Measurements from ENCODE around the gene C19orf25. TPM values are rescaled to one million over a fixed set of nuclear protein-coding genes. Genes with fewer than 3 reads are reported as not detected.
A peak's percentile ranks its signal among the peaks of the same experiment; 100 is the strongest.
"Not testable (repeated sequence)": the region's sequence is repeated elsewhere in the genome, so short reads cannot be mapped to it uniquely, and the experiment has no call there.

The C19orf25 gene
- total and polyA plus RNA-seq, 9 of the 15 experiments (the other 6 are each of a cell fraction or from before 2014, with no cell fraction given) = 0.79 to 96.0 (median 36.1) TPM

DNA sequence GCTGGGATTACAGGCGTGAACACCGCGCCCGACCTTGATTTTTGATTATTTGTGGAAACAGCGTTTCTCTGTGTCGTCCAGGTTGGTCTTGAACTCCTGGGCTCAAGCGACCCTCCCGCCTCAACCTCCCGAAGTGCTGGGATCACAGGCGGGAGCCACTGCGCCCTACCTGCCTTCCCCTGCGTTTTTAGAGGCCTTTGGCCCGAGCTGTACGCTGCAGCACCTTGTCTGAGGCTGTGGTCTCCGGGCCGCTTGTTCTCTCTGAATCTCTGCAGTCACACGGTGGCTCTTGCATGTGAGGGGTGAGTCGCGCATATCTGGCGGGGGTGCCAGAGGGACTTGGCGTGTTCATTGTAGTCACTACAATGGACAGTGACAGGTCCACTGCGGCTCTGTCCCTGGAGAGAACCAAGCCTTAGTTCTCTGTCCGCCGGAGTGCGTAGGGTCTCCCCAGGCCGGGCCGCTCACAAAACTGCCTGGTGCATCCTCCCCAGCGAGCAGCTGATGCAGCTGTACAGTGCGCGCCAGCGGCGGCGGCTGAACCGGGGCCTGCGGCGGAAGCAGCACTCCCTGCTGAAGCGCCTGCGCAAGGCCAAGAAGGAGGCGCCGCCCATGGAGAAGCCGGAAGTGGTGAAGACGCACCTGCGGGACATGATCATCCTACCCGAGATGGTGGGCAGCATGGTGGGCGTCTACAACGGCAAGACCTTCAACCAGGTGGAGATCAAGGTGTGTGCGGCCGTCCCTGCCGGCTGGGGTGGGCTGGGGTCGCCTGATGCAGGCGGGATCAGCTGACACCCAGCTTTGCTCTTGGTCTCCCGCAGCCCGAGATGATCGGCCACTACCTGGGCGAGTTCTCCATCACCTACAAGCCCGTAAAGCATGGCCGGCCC lies 39.2 kb downstream of the C19orf25 start:
- BruUV-seq (replicated peaks); H3K27me3 ChIP-seq (ENCODE audit: control insufficient read depth in 2 of 2, insufficient read depth in 2 of 2, low read length in 2 of 2); H3K9me3 ChIP-seq (replicated peaks; ENCODE audit: control insufficient read depth, insufficient read depth, low read depth, low read length); H3K9me1 ChIP-seq (ENCODE audit: control insufficient read depth, insufficient read depth, low read length); CTCF ChIA-PET (ENCODE audit: low intra/inter-chr PET ratio); H2AFZ ChIP-seq (ENCODE audit: low read depth, low read length); in situ Hi-C loops (cut with MboI); FAIRE-seq; TF ChIP-seq BRCA1 (IDR thresholded peaks at IDR 0.05); MYC (CRISPR knock-in tag; IDR thresholded peaks at IDR 0.05; ENCODE audit: borderline replicate concordance, low read depth): not testable (repeated sequence)
- H3K36me3 ChIP-seq (ENCODE audit: control insufficient read depth, insufficient read depth, low read length) = peaks cover 49% of the 10 kb centered on the region
- ATAC-seq (peak; percentile 36), DNase-seq (ENCODE audit: extremely low read depth in 1 of 4, low spot score in 3 of 4) (peak in 1 of 4 experiments; percentile 47)
- peak overlapping the region; percentile 90 for H3K27ac ChIP-seq (ENCODE audit: extremely low read depth, low read depth, low read length)
- H3K4me1 ChIP-seq (replicated peaks in 1 of 2; ENCODE audit: control insufficient read depth in 2 of 2, insufficient read depth in 2 of 2, low read length in 2 of 2) = peaks cover 50 to 88% of the 10 kb centered on the region in 2 experiments
- peaks cover 52% of the 10 kb centered on the region for H3K79me2 ChIP-seq (ENCODE audit: control insufficient read depth, insufficient read depth, low read length)
- POLR2A ChIA-PET = interaction anchor here (0.7 to 1.8 kb wide), 14 partner anchors 9 to 171 kb away, joined by 3 to 7 read pairs (median 3); partner anchors contain the start of gene CIRBP
- 10% methylated on average over 52 of the region's 57 CpGs for WGBS (ENCODE audit: insufficient coverage, low coverage, missing lambda C conversion rate)
- intact Hi-C loops (cut with micrococcal nuclease) = loop anchor here (10.0 kb wide), 1 partner anchor 165 kb away; the partner anchor contains the start of gene FAM174C
- H3K9ac ChIP-seq (ENCODE audit: insufficient read depth in 1 of 2, low read depth in 2 of 2, low read length in 2 of 2) = peak overlapping the region; percentile 93 to 100
- peaks cover 29% of the 10 kb centered on the region for H4K20me1 ChIP-seq (replicated peaks; ENCODE audit: control insufficient read depth, insufficient read depth, low read length)
- H3K4me2 ChIP-seq (ENCODE audit: insufficient read depth, low read length) = peak overlapping the region; percentile 97
- peak overlapping the region; percentile 70 for H3K4me3 ChIP-seq
- TF ChIP-seq SIN3A (IDR thresholded peaks at IDR 0.05; ENCODE audit: borderline replicate concordance in 2 of 2, control insufficient read depth in 1 of 2, low read depth in 2 of 2, low read length in 2 of 2) (peak; percentile 42 to 53; a peak in 2 of 4 replicates), HNRNPLL (IDR thresholded peaks at IDR 0.05; ENCODE audit: low read depth, low read length, poor library complexity, severe bottlenecking) (peak; percentile 21), BRCA1 (CRISPR knock-in tag; IDR thresholded peaks at IDR 0.05) (peak; percentile 92; the same call in 1 of the 2 replicates), RBBP5 (IDR thresholded peaks at IDR 0.05; ENCODE audit: borderline replicate concordance, insufficient read depth, low read length, poor library complexity, severe bottlenecking) (peak; percentile 44), GABPB1 (CRISPR knock-in tag; IDR thresholded peaks at IDR 0.05) (peak; percentile 58; the same call in 1 of the 2 replicates), FIP1L1 (IDR thresholded peaks at IDR 0.05; ENCODE audit: low read depth, low read length, poor library complexity, severe bottlenecking) (peak; percentile 30), HDAC1 (IDR thresholded peaks at IDR 0.05) (peak in 1 of 2 experiments; percentile 75; a peak in 2 of 4 replicates), MYC (IDR thresholded peaks at IDR 0.05; ENCODE audit: low read depth, low read length) (0 out of 2 replicates have a peak, but pooled peaks have one; percentile 7), NKRF (IDR thresholded peaks at IDR 0.05; ENCODE audit: borderline replicate concordance) (peak; percentile 78; the same call in 1 of the 2 replicates), CTBP1 (IDR thresholded peaks at IDR 0.05; ENCODE audit: borderline replicate concordance) (peak; percentile 67), RBM22 (IDR thresholded peaks at IDR 0.05; ENCODE audit: low read depth, low read length, poor library complexity, severe bottlenecking) (peak; percentile 37), ATF4 (CRISPR knock-in tag; IDR thresholded peaks at IDR 0.05) (0 out of 2 replicates have a peak, but pooled peaks have one; percentile 23), NRF1 (conservative IDR thresholded peaks at IDR 0.05 in 1 of 2, IDR thresholded peaks at IDR 0.05 in 1 of 2) (peak; percentile 95)

All from K562 (cell line).